ENCODE data around the gene YBEY. TPM values are rescaled to one million over a fixed set of nuclear protein-coding genes. Genes with fewer than 3 reads are reported as not detected.
"Not testable (repeated sequence)": the region's sequence is repeated elsewhere in the genome, so short reads cannot be mapped to it uniquely, and the experiment has no call there.

YBEY gene, protein sequence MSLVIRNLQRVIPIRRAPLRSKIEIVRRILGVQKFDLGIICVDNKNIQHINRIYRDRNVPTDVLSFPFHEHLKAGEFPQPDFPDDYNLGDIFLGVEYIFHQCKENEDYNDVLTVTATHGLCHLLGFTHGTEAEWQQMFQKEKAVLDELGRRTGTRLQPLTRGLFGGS
- 11.8 and 13.7 TPM in 2 replicates for total RNA-seq

DNA sequence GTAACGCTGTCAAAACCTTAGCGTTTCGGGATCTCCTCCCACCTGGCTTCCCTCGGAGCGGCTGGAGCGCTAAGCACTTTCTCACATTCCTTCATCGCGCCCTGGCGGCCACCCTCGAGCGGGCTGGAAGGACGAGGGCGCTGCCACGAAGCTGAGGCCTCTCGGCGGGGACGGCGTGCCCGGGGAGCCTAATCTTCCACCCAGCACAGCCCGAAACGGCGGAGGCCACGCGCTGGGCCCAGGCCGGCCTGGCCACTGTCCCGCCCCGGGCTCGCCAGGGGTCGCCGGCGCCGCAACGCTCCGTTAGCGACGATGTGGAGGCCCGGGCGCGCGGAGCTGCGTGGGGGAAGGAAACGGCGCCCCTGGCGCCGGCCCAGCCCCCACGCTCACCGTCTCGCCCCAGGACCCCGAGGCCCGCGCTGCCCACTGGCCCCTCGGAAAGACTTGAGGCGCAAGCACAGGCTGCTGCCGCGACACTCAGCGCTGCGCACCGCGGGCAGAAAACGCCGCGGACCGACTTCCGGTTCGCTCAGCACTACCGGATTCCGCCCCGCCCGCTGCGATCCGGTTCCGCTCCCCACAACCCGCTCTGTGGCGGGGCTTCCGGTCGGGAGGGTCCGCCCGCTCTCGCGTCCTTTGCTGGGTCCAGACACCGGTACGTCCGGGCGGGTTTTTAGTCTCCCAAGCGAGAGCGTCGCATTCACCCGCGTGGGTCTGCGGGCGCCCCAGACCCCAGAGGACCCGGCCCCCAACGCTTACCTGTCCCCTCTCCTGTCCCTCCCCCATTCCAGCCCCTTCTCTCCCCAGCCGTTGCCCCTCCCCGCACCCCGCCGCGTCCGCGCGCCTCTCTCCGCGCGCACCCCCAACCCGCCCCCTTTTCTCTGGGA lies at the start of gene YBEY:
Gene YBEY (plus strand): TSS at position 582 of the 887 bp plus-strand sequence. CDS start 572 bp downstream, outside the sequence.
- H3K36me3 Mint-ChIP-seq (ENCODE audit: low read depth) = peaks cover 32% of the 10 kb centered on the region
- ATAC-seq (ENCODE audit: low read depth) (peak; percentile 85), DNase-seq (peak; percentile 83)
- no peaks in the 10 kb centered on the region for H3K9me3 Mint-ChIP-seq
- TF ChIP-seq, protein P1, sequence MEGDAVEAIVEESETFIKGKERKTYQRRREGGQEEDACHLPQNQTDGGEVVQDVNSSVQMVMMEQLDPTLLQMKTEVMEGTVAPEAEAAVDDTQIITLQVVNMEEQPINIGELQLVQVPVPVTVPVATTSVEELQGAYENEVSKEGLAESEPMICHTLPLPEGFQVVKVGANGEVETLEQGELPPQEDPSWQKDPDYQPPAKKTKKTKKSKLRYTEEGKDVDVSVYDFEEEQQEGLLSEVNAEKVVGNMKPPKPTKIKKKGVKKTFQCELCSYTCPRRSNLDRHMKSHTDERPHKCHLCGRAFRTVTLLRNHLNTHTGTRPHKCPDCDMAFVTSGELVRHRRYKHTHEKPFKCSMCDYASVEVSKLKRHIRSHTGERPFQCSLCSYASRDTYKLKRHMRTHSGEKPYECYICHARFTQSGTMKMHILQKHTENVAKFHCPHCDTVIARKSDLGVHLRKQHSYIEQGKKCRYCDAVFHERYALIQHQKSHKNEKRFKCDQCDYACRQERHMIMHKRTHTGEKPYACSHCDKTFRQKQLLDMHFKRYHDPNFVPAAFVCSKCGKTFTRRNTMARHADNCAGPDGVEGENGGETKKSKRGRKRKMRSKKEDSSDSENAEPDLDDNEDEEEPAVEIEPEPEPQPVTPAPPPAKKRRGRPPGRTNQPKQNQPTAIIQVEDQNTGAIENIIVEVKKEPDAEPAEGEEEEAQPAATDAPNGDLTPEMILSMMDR (IDR thresholded peaks at IDR 0.05) = no peak
- CTCF ChIA-PET = interaction anchor here (0.6 to 2.6 kb wide), 2 partner anchors 106 to 142 kb away, joined by 3 to 17 read pairs; no protein-coding TSS in a partner anchor
- peak within 1 kb of the TSS; percentile 98 for H3K27ac Mint-ChIP-seq
- H3K4me1 Mint-ChIP-seq = peaks cover 48% of the 10 kb centered on the region
- H3K27me3 Mint-ChIP-seq = no peaks in the 10 kb centered on the region
- POLR2A ChIA-PET = interaction anchor here (0.6 to 1.9 kb wide), 5 partner anchors 29 to 167 kb away, joined by 3 to 11 read pairs (median 3); a partner anchor contains a TSS
- peak within 1 kb of the TSS; percentile 98 for H3K4me3 Mint-ChIP-seq
- intact Hi-C loops (cut with micrococcal nuclease) = loop anchor here (1.0 to 2.0 kb wide), 7 partner anchors 31 to 349 kb away; partner anchors contain the start of genes DIP2A, PCNT, PRMT2 and SPATC1L

DNA sequence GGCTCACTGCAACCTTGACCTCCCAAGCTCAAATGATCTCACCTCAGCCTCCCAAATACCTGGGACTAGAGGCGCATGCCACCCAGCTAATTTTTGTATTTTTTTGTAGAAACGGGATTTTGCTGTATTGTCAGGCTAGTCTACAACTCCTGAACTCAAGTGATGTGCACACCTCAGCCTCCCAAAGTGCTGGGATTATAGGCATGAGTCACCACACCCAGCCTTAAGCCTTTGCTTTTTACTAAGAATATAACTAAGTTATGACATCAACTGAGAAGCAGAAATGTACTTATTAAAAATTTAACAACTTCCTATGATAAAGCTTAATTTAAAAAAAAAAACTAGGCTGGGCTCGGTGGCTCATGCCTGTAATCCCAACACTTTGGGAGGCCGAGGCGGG lies 48.7 kb upstream of the YBEY start:
- intact Hi-C loops (cut with micrococcal nuclease) = no loop called here
- H3K9me3 Mint-ChIP-seq = no peaks in the 10 kb centered on the region
- H3K36me3 Mint-ChIP-seq (ENCODE audit: low read depth) = peaks cover 79% of the 10 kb centered on the region
- CTCF ChIA-PET = no interaction called here
- DNase-seq (no peak), ATAC-seq (ENCODE audit: low read depth) (no peak)
- no peaks in the 10 kb centered on the region for H3K4me1 Mint-ChIP-seq
- POLR2A ChIA-PET = no interaction called here
- H3K27me3 Mint-ChIP-seq = no peaks in the 10 kb centered on the region
- no peak overlapping the region for H3K4me3 Mint-ChIP-seq
- H3K27ac Mint-ChIP-seq = no peak overlapping the region
- TF ChIP-seq, protein P1 (IDR thresholded peaks at IDR 0.05) = no peak

DNA sequence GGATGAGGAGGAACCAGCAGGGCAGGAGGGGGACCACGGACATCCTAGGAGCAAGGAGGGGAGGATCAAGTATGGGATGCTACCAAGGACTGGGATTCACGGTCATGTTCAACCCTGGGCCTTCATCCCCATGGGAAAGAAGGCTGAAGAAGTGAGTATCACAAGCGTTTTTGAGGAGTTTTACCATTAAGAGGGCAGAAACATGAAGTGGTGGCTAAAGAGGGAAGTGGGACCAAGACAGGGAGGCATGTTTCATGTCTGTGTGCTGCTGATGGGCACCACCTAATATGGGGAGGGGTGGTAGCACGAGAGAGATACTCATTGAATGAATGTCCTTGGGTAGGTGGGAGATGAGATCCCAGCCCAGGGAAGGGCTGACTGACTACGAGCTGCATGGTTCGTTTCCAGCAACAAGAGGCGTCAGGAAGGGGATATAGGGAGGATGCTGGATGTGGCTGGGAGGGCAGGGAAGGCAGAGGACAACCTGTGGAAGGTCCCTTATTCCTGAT lies 46.3 kb upstream of the YBEY start:
- no peak overlapping the region for H3K4me3 Mint-ChIP-seq
- no peak for DNase-seq
- TF ChIP-seq, protein P1 (IDR thresholded peaks at IDR 0.05) = no peak
- H3K27ac Mint-ChIP-seq = no peak overlapping the region
- no peaks in the 10 kb centered on the region for H3K27me3 Mint-ChIP-seq
- ATAC-seq (ENCODE audit: low read depth) = no peak
- peaks cover 85% of the 10 kb centered on the region for H3K36me3 Mint-ChIP-seq (ENCODE audit: low read depth)
- H3K9me3 Mint-ChIP-seq = no peaks in the 10 kb centered on the region
- ChIA-PET CTCF (no interaction called here), POLR2A (no interaction called here)
- intact Hi-C loops (cut with micrococcal nuclease) = no loop called here
- H3K4me1 Mint-ChIP-seq = no peaks in the 10 kb centered on the region

DNA sequence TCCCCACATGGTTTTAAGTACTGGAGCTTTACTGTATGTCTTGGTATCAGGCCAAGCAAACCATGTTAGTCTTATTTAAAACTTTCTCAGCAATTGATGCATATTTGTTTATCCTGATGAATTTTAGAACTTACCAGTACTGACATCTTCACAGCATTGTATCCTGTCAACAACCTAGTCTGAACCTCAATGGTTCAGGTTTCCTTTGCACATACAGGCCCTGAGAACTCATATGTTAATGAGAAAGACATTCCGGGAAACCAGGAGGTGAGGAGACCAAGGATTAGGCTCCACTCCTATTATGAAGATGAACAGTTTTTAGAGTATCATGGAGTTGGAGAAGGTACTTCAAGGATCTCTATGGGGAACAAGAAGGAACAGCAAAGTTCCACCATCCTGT lies 44.6 kb upstream of the YBEY start:
- H3K27me3 Mint-ChIP-seq; H3K4me1 Mint-ChIP-seq; H3K4me3 Mint-ChIP-seq; CTCF ChIA-PET; ATAC-seq (ENCODE audit: low read depth); DNase-seq; H3K9me3 Mint-ChIP-seq; intact Hi-C loops (cut with micrococcal nuclease); H3K27ac Mint-ChIP-seq: not testable (repeated sequence)
- H3K36me3 Mint-ChIP-seq (ENCODE audit: low read depth) = peaks cover 85% of the 10 kb centered on the region
- POLR2A ChIA-PET = interaction anchor here (0.6 kb wide), 1 partner anchor 232 kb away, joined by 7 read pairs; no protein-coding TSS in a partner anchor

DNA sequence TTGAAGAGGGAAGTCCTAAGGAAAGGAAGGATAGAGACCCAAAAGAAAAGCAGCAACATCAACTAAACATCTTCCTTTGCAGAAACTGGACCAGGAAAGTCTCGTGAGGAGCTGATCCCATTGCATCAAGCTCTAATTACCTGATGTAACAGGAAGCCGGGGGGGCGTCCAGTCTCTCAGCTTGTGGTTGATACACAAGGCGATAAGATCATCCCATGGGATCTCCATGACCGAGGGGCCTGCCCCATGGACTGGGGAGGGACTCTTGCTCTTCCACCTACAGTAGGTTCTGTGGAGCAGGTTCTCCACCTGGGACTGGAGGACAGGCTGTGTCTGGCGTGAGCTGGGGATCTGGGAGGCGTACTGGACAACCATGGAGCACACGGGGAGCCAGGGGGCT lies 42.8 kb upstream of the YBEY start:
- no peak overlapping the region for H3K27ac Mint-ChIP-seq
- TF ChIP-seq, protein P1 (IDR thresholded peaks at IDR 0.05) = no peak
- CTCF ChIA-PET = no interaction called here

More for the DNA sequence above, 42.8 kb upstream of the YBEY start:
- Mint-ChIP-seq H3K4me3 (no peak overlapping the region), H3K9me3 (no peaks in the 10 kb centered on the region), H3K4me1 (peaks cover 3% of the 10 kb centered on the region), H3K27me3 (no peaks in the 10 kb centered on the region), H3K36me3 (ENCODE audit: low read depth) (peaks cover 91% of the 10 kb centered on the region)
- no peak for DNase-seq
- POLR2A ChIA-PET = no interaction called here
- intact Hi-C loops (cut with micrococcal nuclease) = no loop called here
- ATAC-seq (ENCODE audit: low read depth) = no peak
